Mesenchymal stem cell (in vitro differentiated cells and primary cell): ENCODE data around the gene NLRP14.

Experiments used
- DNase-seq: peaks from one replicate; pipeline ENCODE4 v3.0.0-alpha.2; 2013
- H2AFZ ChIP-seq: one replicate; pipeline ENCODE4 v1.6.1; 2013; ENCODE audit warnings: low read depth, mild to moderate bottlenecking, control low read depth, inconsistent platforms, low read length, moderate library complexity
- H2AK5ac ChIP-seq: 2 replicates; pipeline ENCODE4 v1.6.1; 2013; ENCODE audit warnings: low read length, moderate library complexity, mild to moderate bottlenecking, inconsistent platforms; ENCODE audit not compliant: severe bottlenecking
- H2BK120ac ChIP-seq: one replicate; pipeline ENCODE4 v1.6.1; 2013; ENCODE audit warnings: low read depth, mild to moderate bottlenecking, inconsistent platforms, low read length, moderate library complexity
- H2BK12ac ChIP-seq, 2 experiments: one replicate each; pipeline ENCODE4 v1.6.1; 2013; ENCODE audit warnings: inconsistent platforms in 2 of 2, low read length in 2 of 2, mild to moderate bottlenecking in 2 of 2, moderate library complexity in 2 of 2, control low read depth in 1 of 2
- H2BK15ac ChIP-seq: one replicate; pipeline ENCODE4 v1.6.1; 2013; ENCODE audit warnings: mild to moderate bottlenecking, low read depth, inconsistent platforms; ENCODE audit not compliant: poor library complexity, severe bottlenecking
- H2BK5ac ChIP-seq: 2 replicates; pipeline ENCODE4 v1.6.1; 2013; ENCODE audit warnings: low read depth, mild to moderate bottlenecking, low read length, control low read depth, inconsistent platforms; ENCODE audit not compliant: poor library complexity, severe bottlenecking
- H3K14ac ChIP-seq, 2 experiments: one replicate each; pipeline ENCODE4 v1.6.1; 2013; ENCODE audit warnings: inconsistent platforms in 2 of 2, low read length in 2 of 2, control low read depth in 1 of 2, mild to moderate bottlenecking in 1 of 2, moderate library complexity in 1 of 2
- H3K18ac ChIP-seq, 2 experiments: one replicate each; pipeline ENCODE4 v1.6.1; 2013; ENCODE audit warnings: inconsistent platforms in 2 of 2, low read length in 2 of 2, control low read depth in 1 of 2, low read depth in 1 of 2, mild to moderate bottlenecking in 1 of 2
- H3K23ac ChIP-seq, 2 experiments: one replicate each; pipeline ENCODE4 v1.6.1; 2013; ENCODE audit warnings: inconsistent platforms in 2 of 2, low read length in 2 of 2, mild to moderate bottlenecking in 2 of 2, moderate library complexity in 2 of 2, control low read depth in 1 of 2
- H3K27ac ChIP-seq: 2 replicates; pipeline ENCODE4 v1.5.1; 2013; ENCODE audit warnings: mild to moderate bottlenecking, moderate library complexity, low read length, control low read depth, inconsistent platforms; ENCODE audit not compliant: poor library complexity, severe bottlenecking
- H3K27me3 ChIP-seq, 2 experiments: 2 replicates each; pipeline versions ENCODE4 v1.6.1 to v1.7.0; 2013; ENCODE audit warnings: low read length in 2 of 2, mild to moderate bottlenecking in 2 of 2, moderate library complexity in 2 of 2, control low read depth in 1 of 2, inconsistent platforms in 1 of 2; ENCODE audit not compliant: control insufficient read depth in 1 of 2, insufficient read depth in 1 of 2
- H3K36me3 ChIP-seq, 2 experiments: 2 replicates each; pipeline versions ENCODE4 v1.6.1 to v1.7.0; 2013; ENCODE audit warnings: low read length in 2 of 2, control low read depth in 1 of 2, inconsistent platforms in 1 of 2, low read depth in 1 of 2, mild to moderate bottlenecking in 1 of 2; ENCODE audit not compliant: insufficient read depth in 2 of 2, control insufficient read depth in 1 of 2
- H3K4ac ChIP-seq, 2 experiments: one replicate each; pipeline ENCODE4 v1.6.1; 2013; ENCODE audit warnings: inconsistent platforms in 2 of 2, low read length in 2 of 2, mild to moderate bottlenecking in 2 of 2, moderate library complexity in 2 of 2, control low read depth in 1 of 2, low read depth in 1 of 2
- H3K4me1 ChIP-seq: 2 replicates; pipeline ENCODE4 v1.6.1; 2013; ENCODE audit warnings: low read depth, low read length, control low read depth; ENCODE audit not compliant: control insufficient read depth, insufficient read depth
- H3K4me2 ChIP-seq: 2 replicates; pipeline ENCODE4 v1.6.1; 2013; ENCODE audit warnings: low read length, mild to moderate bottlenecking, inconsistent platforms; ENCODE audit not compliant: poor library complexity, severe bottlenecking
- H3K4me3 ChIP-seq, 2 experiments: 2 replicates each; pipeline versions ENCODE4 v1.5.1 to v1.7.0; 2013; ENCODE audit warnings: low read length in 2 of 2, mild to moderate bottlenecking in 2 of 2, control low read depth in 1 of 2, low read depth in 1 of 2; ENCODE audit not compliant: insufficient read depth in 1 of 2
- H3K79me1 ChIP-seq: replicated peaks from 2 replicates; pipeline ENCODE4 v1.6.1; 2013; ENCODE audit warnings: mild to moderate bottlenecking, control low read depth, low read length, inconsistent platforms; ENCODE audit not compliant: poor library complexity, severe bottlenecking
- H3K9ac ChIP-seq: 2 replicates; pipeline ENCODE4 v1.7.0; 2013; ENCODE audit warnings: mild to moderate bottlenecking, low read length, moderate library complexity
- H3K9me3 ChIP-seq: 2 replicates; pipeline ENCODE4 v1.7.0; 2013; ENCODE audit warnings: mild to moderate bottlenecking, low read length; ENCODE audit not compliant: control insufficient read depth
- H4K8ac ChIP-seq: one replicate; pipeline ENCODE4 v1.6.1; 2013; ENCODE audit warnings: inconsistent platforms, mild to moderate bottlenecking, low read length, moderate library complexity
- H4K91ac ChIP-seq: one replicate; pipeline ENCODE4 v1.6.1; 2013; ENCODE audit warnings: mild to moderate bottlenecking, low read length, inconsistent platforms
- WGBS: methylation state at CpG from one replicate; pipeline ENCODE4 v1.1.7; 2013; ENCODE audit warnings: mixed read lengths; 5-methylcytosine and 5-hydroxymethylcytosine counted together

Gene NLRP14

DNA sequence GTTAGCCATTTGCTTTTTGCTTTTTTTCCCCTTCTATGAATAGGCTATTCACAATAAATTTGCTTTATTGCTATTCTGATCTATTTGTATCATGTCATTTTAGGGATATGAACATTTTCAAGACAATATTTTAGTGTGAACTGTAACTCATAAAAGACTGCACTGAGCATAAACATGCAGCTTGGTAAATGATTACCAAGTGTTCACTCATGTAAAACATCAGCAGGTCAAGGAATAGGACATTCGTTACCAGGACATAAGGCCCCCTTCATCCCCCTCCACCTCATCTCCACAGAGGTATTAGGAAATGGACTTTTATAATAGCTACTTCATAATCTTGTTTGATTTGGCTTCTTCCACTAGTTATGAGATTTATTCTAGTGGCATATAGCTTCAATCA lies 12.4 kb downstream of the NLRP14 start:
- Histone ChIP-seq H2AFZ (no peak overlapping the region), H3K4me1 (no peaks in the 10 kb centered on the region), H2BK120ac (no peak overlapping the region), H3K27ac (no peak overlapping the region), H3K4ac (no peak overlapping the region), H4K91ac (no peak overlapping the region), H3K27me3 (peaks cover 0 to 3% of the 10 kb centered on the region in 2 experiments), H3K4me2 (no peak overlapping the region), H4K8ac (no peak overlapping the region), H3K36me3 (no peaks in the 10 kb centered on the region), H2BK5ac (no peak overlapping the region), H2BK12ac (no peak overlapping the region), H3K4me3 (no peak overlapping the region), H3K9ac (no peak overlapping the region), H3K79me1 (no peaks in the 10 kb centered on the region), H3K9me3 (no peaks in the 10 kb centered on the region), H2BK15ac (no peak overlapping the region), H3K23ac (no peak overlapping the region), H3K18ac (no peak overlapping the region), H3K14ac (no peak overlapping the region), H2AK5ac (no peak overlapping the region)
- WGBS = no CpG with 5 or more reads among the region's 1 CpG
- no peak for DNase-seq

- H3K27ac ChIP-seq = no peak overlapping the region
- no peak overlapping the region for H4K8ac ChIP-seq
- no peak overlapping the region for H3K14ac ChIP-seq
- no peak for DNase-seq
- no peaks in the 10 kb centered on the region for H3K79me1 ChIP-seq
- H2BK15ac ChIP-seq = no peak overlapping the region
- WGBS = 95% methylated on average over 4 of the region's 6 CpGs
- H2AFZ ChIP-seq = no peak overlapping the region
- no peak overlapping the region for H3K4me3 ChIP-seq
- H3K4ac ChIP-seq = no peak overlapping the region
- no peak overlapping the region for H2BK12ac ChIP-seq
- H3K4me1 ChIP-seq = no peaks in the 10 kb centered on the region
- no peak overlapping the region for H2AK5ac ChIP-seq
- H4K91ac ChIP-seq = no peak overlapping the region
- no peaks in the 10 kb centered on the region for H3K9me3 ChIP-seq
- H3K9ac ChIP-seq = no peak overlapping the region
- no peak overlapping the region for H3K18ac ChIP-seq
- no peak overlapping the region for H3K23ac ChIP-seq
- peaks cover 0 to 3% of the 10 kb centered on the region in 2 experiments for H3K27me3 ChIP-seq
- H2BK5ac ChIP-seq = no peak overlapping the region
- no peaks in the 10 kb centered on the region for H3K36me3 ChIP-seq
- no peak overlapping the region for H2BK120ac ChIP-seq
- H3K4me2 ChIP-seq = no peak overlapping the region
Measured at GRCh38 chr11:7034019-7034418, 13.7 kb downstream of the NLRP14 start.

DNA sequence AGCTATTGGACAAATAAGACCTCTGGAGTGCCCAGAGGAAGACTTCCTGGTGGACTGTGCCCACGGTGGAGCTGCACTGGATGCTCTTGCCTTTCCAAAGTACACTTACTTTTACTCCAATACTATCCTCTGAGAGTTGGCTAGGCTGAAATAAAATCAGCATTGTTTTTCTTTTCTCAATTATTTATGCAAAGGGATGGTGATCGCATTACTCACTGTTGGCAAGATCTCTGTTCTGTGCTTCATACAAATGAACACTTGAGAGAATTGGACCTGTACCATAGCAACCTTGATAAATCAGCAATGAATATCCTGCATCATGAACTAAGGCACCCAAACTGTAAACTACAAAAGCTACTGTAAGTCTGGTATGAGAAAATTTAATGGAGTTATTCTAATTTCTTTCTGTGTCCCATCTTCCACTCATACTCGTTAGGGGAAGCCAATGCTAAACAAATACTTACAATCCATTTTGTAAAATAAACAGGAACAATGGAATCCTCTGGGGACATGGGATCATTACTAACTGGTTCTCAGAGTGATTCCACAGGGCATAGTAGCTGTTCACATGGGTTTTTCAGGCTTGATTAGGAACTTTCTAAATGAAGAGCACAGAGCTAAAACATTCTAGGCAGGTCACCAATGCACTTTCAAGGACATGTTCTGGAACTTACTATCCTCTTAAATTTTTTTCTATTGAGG lies 26.3 kb downstream of the NLRP14 start:
- 100% methylated on average over 1 of the region's 3 CpGs for WGBS
- no peak overlapping the region for H3K14ac ChIP-seq
- no peak overlapping the region for H2BK12ac ChIP-seq
- H2AK5ac ChIP-seq = no peak overlapping the region
- no peaks in the 10 kb centered on the region for H3K79me1 ChIP-seq
- H2BK15ac ChIP-seq = no peak overlapping the region
- no peak overlapping the region for H2BK5ac ChIP-seq
- no peaks in the 10 kb centered on the region for H3K4me1 ChIP-seq
- no peak overlapping the region for H3K4me2 ChIP-seq
- no peak overlapping the region for H3K4ac ChIP-seq
- H3K27me3 ChIP-seq = no peaks in the 10 kb centered on the region
- no peak overlapping the region for H3K18ac ChIP-seq
- DNase-seq = peak; percentile 23
- H3K9me3 ChIP-seq = no peaks in the 10 kb centered on the region
- no peaks in the 10 kb centered on the region for H3K36me3 ChIP-seq
- H3K9ac ChIP-seq = peak overlapping the region; percentile 33
- H2AFZ ChIP-seq = no peak overlapping the region
- H3K23ac ChIP-seq = no peak overlapping the region
- no peak overlapping the region for H2BK120ac ChIP-seq
- H4K91ac ChIP-seq = no peak overlapping the region
- H4K8ac ChIP-seq = no peak overlapping the region
- H3K27ac ChIP-seq = no peak overlapping the region
- H3K4me3 ChIP-seq = no peak overlapping the region

GRCh38 chr11:7050191-7050590 lies 29.9 kb downstream of the NLRP14 start:
- H3K4me1 ChIP-seq = no peaks in the 10 kb centered on the region
- no peak overlapping the region for H3K23ac ChIP-seq
- H2AFZ ChIP-seq = no peak overlapping the region
- no peak overlapping the region for H3K4me3 ChIP-seq
- H4K8ac ChIP-seq = no peak overlapping the region
- no peaks in the 10 kb centered on the region for H3K9me3 ChIP-seq
- H2BK120ac ChIP-seq = no peak overlapping the region
- H3K4ac ChIP-seq = no peak overlapping the region
- H3K14ac ChIP-seq = no peak overlapping the region
- no peak overlapping the region for H2BK12ac ChIP-seq
- no peaks in the 10 kb centered on the region for H3K27me3 ChIP-seq
- 85% methylated on average over 1 of the region's 1 CpG for WGBS
- no peak overlapping the region for H3K4me2 ChIP-seq
- H3K36me3 ChIP-seq = no peaks in the 10 kb centered on the region
- no peak overlapping the region for H4K91ac ChIP-seq
- no peak overlapping the region for H3K9ac ChIP-seq
- no peaks in the 10 kb centered on the region for H3K79me1 ChIP-seq
- no peak overlapping the region for H2BK5ac ChIP-seq
- H3K27ac ChIP-seq = no peak overlapping the region
- H3K18ac ChIP-seq = no peak overlapping the region
- no peak for DNase-seq
- H2AK5ac ChIP-seq = no peak overlapping the region
- no peak overlapping the region for H2BK15ac ChIP-seq
